H1 (cell line): ENCODE data around the gene GAPT. TPM values are rescaled to one million over a fixed set of nuclear protein-coding genes. Genes with fewer than 3 reads are reported as not detected.

Experiments used
- CTCF ChIA-PET: fragments of 300-600 bp; sonication (Branson Sonifier 250); formaldehyde crosslinking; loops from one replicate; lab custom pipeline; 2021; ENCODE audit not compliant: partially characterized antibody; lab: Charles Lee
- POLR2A ChIA-PET: fragments of 300-600 bp; sonication (Branson Sonifier 250); formaldehyde crosslinking; loops from one replicate; lab custom pipeline; 2021; ENCODE audit warnings: inconsistent platforms; ENCODE audit not compliant: partially characterized antibody; lab: Charles Lee
- DNase-seq, 2 experiments: peaks; one replicate each; pipeline versions ENCODE4 v3.0.0 to v3.0.0-alpha.2; 2010 to 2022; ENCODE audit warnings: low spot score in 2 of 2, low read depth in 1 of 2, mixed read lengths in 1 of 2
- FAIRE-seq: peaks from 2 replicates; lab custom pipeline; 2011; peaks lifted over from hg19 to GRCh38; lab: Jason Lieb, UNC
- H2AFZ ChIP-seq: 2 replicates; pipeline ENCODE4 v1.8.1; 2012; ENCODE audit warnings: low read length, inconsistent platforms
- H2AK5ac ChIP-seq: 2 replicates; pipeline ENCODE4 v1.6.1; 2013; ENCODE audit warnings: low read depth, low read length
- H2BK120ac ChIP-seq: replicated peaks from 2 replicates; pipeline ENCODE3; 2013; ENCODE audit warnings: low read depth, low read length, inconsistent platforms
- H2BK12ac ChIP-seq: 2 replicates; pipeline ENCODE4 v1.6.1; 2013; ENCODE audit warnings: low read depth, low read length
- H2BK15ac ChIP-seq: 2 replicates; pipeline ENCODE4 v1.6.1; 2013; ENCODE audit warnings: low read length
- H2BK20ac ChIP-seq: 2 replicates; pipeline ENCODE4 v1.6.1; 2013; ENCODE audit warnings: low read length
- H2BK5ac ChIP-seq: 2 replicates; pipeline ENCODE4 v1.6.1; 2013; ENCODE audit warnings: low read depth, low read length
- H3K14ac ChIP-seq: 2 replicates; pipeline ENCODE4 v1.6.1; 2013; ENCODE audit warnings: inconsistent platforms; ENCODE audit not compliant: insufficient read length
- H3K18ac ChIP-seq: 2 replicates; pipeline ENCODE4 v1.6.1; 2013; ENCODE audit warnings: low read length; ENCODE audit errors: extremely low read depth
- H3K23ac ChIP-seq: 2 replicates; pipeline ENCODE4 v1.6.1; 2013; ENCODE audit warnings: inconsistent platforms; ENCODE audit not compliant: insufficient read length
- H3K23me2 ChIP-seq: 2 replicates; pipeline ENCODE4 v1.6.1; 2013; ENCODE audit warnings: low read depth, low read length
- H3K27ac ChIP-seq: 2 replicates; pipeline ENCODE4 v1.6.1; 2011; ENCODE audit warnings: low read depth, low read length, inconsistent platforms
- H3K27me3 ChIP-seq, 4 experiments: replicated peaks in 1 of 4; 1 replicate in 1 of 4; 2 replicates in 3 of 4; pipeline versions ENCODE4 v1.6.1 to v1.8.1; 2011 to 2013; ENCODE audit warnings: low read length in 3 of 4, mild to moderate bottlenecking in 3 of 4, inconsistent platforms in 2 of 4, mixed read lengths in 2 of 4, moderate library complexity in 1 of 4; ENCODE audit not compliant: control insufficient read depth in 3 of 4, insufficient read depth in 3 of 4; ENCODE audit errors: extremely low read depth in 1 of 4
- H3K36me3 ChIP-seq, 4 experiments: 2 replicates each; pipeline versions ENCODE4 v1.6.1 to v1.8.1; 2011 to 2013; ENCODE audit warnings: mild to moderate bottlenecking in 4 of 4, low read length in 3 of 4, moderate library complexity in 2 of 4, control low read depth in 1 of 4, inconsistent platforms in 1 of 4; ENCODE audit not compliant: insufficient read depth in 4 of 4, control insufficient read depth in 2 of 4
- H3K4ac ChIP-seq: replicated peaks from 2 replicates; pipeline ENCODE3; 2013; ENCODE audit warnings: low read length, low read depth, mixed read lengths, inconsistent platforms; ENCODE audit not compliant: insufficient read length
- H3K4me1 ChIP-seq, 4 experiments: replicated peaks in 1 of 4; 1 replicate in 1 of 4; 2 replicates in 3 of 4; pipeline versions ENCODE4 v1.6.1 to v1.8.1; 2011 to 2013; ENCODE audit warnings: low read length in 3 of 4, inconsistent platforms in 2 of 4, mixed read lengths in 1 of 4; ENCODE audit not compliant: insufficient read depth in 4 of 4, control insufficient read depth in 3 of 4
- H3K4me2 ChIP-seq, 2 experiments: 2 replicates each; pipeline versions ENCODE4 v1.6.1 to v1.8.1; 2011 to 2013; ENCODE audit warnings: low read depth in 2 of 2, low read length in 2 of 2, control low read depth in 1 of 2, inconsistent platforms in 1 of 2, mild to moderate bottlenecking in 1 of 2; ENCODE audit not compliant: insufficient read depth in 1 of 2
- H3K4me3 ChIP-seq, 4 experiments: fragments of 200-600, 300-600 bp in 1 of 4; sonication (generic), shearing (Covaris generic), sonication (Bioruptor Twin) in 1 of 4; 2 replicates each; pipeline versions ENCODE4 v1.5.1 to v1.8.1; 2011 to 2016; ENCODE audit warnings: low read length in 4 of 4, low read depth in 3 of 4, control low read depth in 2 of 4, inconsistent platforms in 2 of 4, mild to moderate bottlenecking in 2 of 4, mixed read lengths in 1 of 4, moderate library complexity in 1 of 4; ENCODE audit not compliant: insufficient read depth in 2 of 4; ENCODE audit errors: extremely low read depth in 1 of 4
- H3K56ac ChIP-seq: replicated peaks from 2 replicates; pipeline ENCODE3; 2013; ENCODE audit warnings: low read depth, mild to moderate bottlenecking, mixed read lengths, low read length, inconsistent platforms; ENCODE audit not compliant: insufficient read length
- H3K79me1 ChIP-seq: 2 replicates; pipeline ENCODE4 v1.6.1; 2013; ENCODE audit warnings: low read depth, low read length, control low read depth
- H3K79me2 ChIP-seq, 2 experiments: 2 replicates each; pipeline versions ENCODE4 v1.6.1 to v1.8.1; 2012 to 2013; ENCODE audit warnings: low read length in 2 of 2, mild to moderate bottlenecking in 2 of 2, inconsistent platforms in 1 of 2; ENCODE audit not compliant: insufficient read depth in 2 of 2, control insufficient read depth in 1 of 2
- H3K9ac ChIP-seq, 4 experiments: replicated peaks in 1 of 4; 1 replicate in 1 of 4; 2 replicates in 3 of 4; pipeline versions ENCODE4 v1.6.1 to v1.8.1; 2011 to 2013; ENCODE audit warnings: low read depth in 3 of 4, low read length in 3 of 4, control low read depth in 2 of 4, mild to moderate bottlenecking in 2 of 4, moderate library complexity in 2 of 4, inconsistent platforms in 1 of 4; ENCODE audit errors: extremely low read depth in 1 of 4
- H3K9me3 ChIP-seq, 2 experiments: 2 replicates each; pipeline versions ENCODE4 v1.6.1 to v1.8.1; 2012 to 2013; ENCODE audit warnings: mild to moderate bottlenecking in 2 of 2, moderate library complexity in 2 of 2, control low read depth in 1 of 2, inconsistent platforms in 1 of 2, low read depth in 1 of 2, low read length in 1 of 2, mixed read lengths in 1 of 2; ENCODE audit not compliant: insufficient read depth in 2 of 2
- H4K20me1 ChIP-seq, 2 experiments: replicated peaks in 1 of 2; 2 replicates each; pipeline versions ENCODE3 to v1.8.1; 2011 to 2013; ENCODE audit warnings: inconsistent platforms in 2 of 2, low read length in 2 of 2, mild to moderate bottlenecking in 1 of 2; ENCODE audit not compliant: insufficient read depth in 2 of 2, control insufficient read depth in 1 of 2
- H4K5ac ChIP-seq: 2 replicates; pipeline ENCODE4 v1.6.1; 2013; ENCODE audit warnings: low read length, low read depth, mixed read lengths, inconsistent platforms; ENCODE audit not compliant: insufficient read length
- H4K8ac ChIP-seq: 2 replicates; pipeline ENCODE4 v1.8.0; 2013; ENCODE audit warnings: mild to moderate bottlenecking, moderate library complexity, low read length, inconsistent platforms; ENCODE audit not compliant: insufficient read depth; ENCODE audit errors: extremely low read depth
- H4K91ac ChIP-seq: replicated peaks from 2 replicates; pipeline ENCODE3; 2013; ENCODE audit warnings: low read length, mixed read lengths, inconsistent platforms; ENCODE audit not compliant: insufficient read length
- GABPA ChIP-seq: IDR thresholded peaks from 2 replicates; pipeline ENCODE4 v1.6.1; 2011; ENCODE audit warnings: mild to moderate bottlenecking, low read length, moderate library complexity, borderline replicate concordance; ENCODE audit not compliant: insufficient read depth
- HDAC2 ChIP-seq, 2 experiments: fragments of 300-600 bp in 1 of 2; sonication (generic) in 1 of 2; IDR thresholded peaks; 2 replicates each; pipeline ENCODE4 v1.6.1; 2011 to 2012; ENCODE audit warnings: low read depth in 2 of 2, low read length in 2 of 2, mild to moderate bottlenecking in 2 of 2, moderate library complexity in 2 of 2, borderline replicate concordance in 1 of 2, inconsistent platforms in 1 of 2
- KDM5A ChIP-seq: fragments of 200-600 bp; IDR thresholded peaks from 2 replicates; pipeline ENCODE4 v1.7.1; 2012; ENCODE audit warnings: mild to moderate bottlenecking, low read length, inconsistent platforms, mixed read lengths
- RFX5 ChIP-seq: IDR thresholded peaks from 2 replicates; pipeline ENCODE4 v1.6.1; 2011; ENCODE audit warnings: low read depth, low read length, improper control_type of control experiment, borderline replicate concordance
- RNF2 ChIP-seq: fragments of 200-900, 300-1000 bp; sonication (generic); IDR thresholded peaks from 2 replicates; pipeline ENCODE4 v1.7.1; 2016; ENCODE audit warnings: borderline replicate concordance, low read depth, mild to moderate bottlenecking, antibody characterized with exemption, low read length; ENCODE audit not compliant: poor library complexity, severe bottlenecking; ENCODE audit errors: missing control alignments
- SIN3A ChIP-seq, 2 experiments: IDR thresholded peaks in 1 of 2; conservative IDR thresholded peaks in 1 of 2; 2 replicates each; pipeline ENCODE4 v1.6.1; 2011 to 2012; ENCODE audit warnings: low read length in 2 of 2, improper control_type of control experiment in 1 of 2, low read depth in 1 of 2, mild to moderate bottlenecking in 1 of 2
- SIRT6 ChIP-seq: IDR thresholded peaks from one replicate; pipeline ENCODE4 v1.7.1; 2012; ENCODE audit warnings: low read length, inconsistent platforms
- SP1 ChIP-seq: IDR thresholded peaks from 2 replicates; pipeline ENCODE4 v1.6.1; 2011; ENCODE audit warnings: low read depth, low read length
- TCF12 ChIP-seq: IDR thresholded peaks from 2 replicates; pipeline ENCODE4 v1.6.1; 2011; ENCODE audit warnings: low read depth, mild to moderate bottlenecking, low read length
- TEAD4 ChIP-seq: IDR thresholded peaks from 2 replicates; pipeline ENCODE4 v1.6.1; 2012; ENCODE audit warnings: low read depth, low read length, inconsistent platforms, mixed read lengths
- WGBS, 2 experiments: shearing (Covaris generic) in 1 of 2; methylation state at CpG; one replicate each; pipeline versions ENCODE4 v1.1.6 to v1.1.7; 2013 to 2015; ENCODE audit warnings: low lambda C conversion rate in 2 of 2, mixed read lengths in 2 of 2, inconsistent platforms in 1 of 2, low coverage in 1 of 2, missing lambda C conversion rate in 1 of 2; ENCODE audit not compliant: insufficient replicate concordance in 2 of 2, insufficient coverage in 1 of 2, insufficient read length in 1 of 2; ENCODE audit errors: extremely low coverage in 1 of 2, missing lambda C conversion rate in 1 of 2; 5-methylcytosine and 5-hydroxymethylcytosine counted together
- polyA plus RNA-seq, 7 experiments: library from polyadenylated mRNA; depleted of rRNA in 3 of 7; stranded (reverse) in 5 of 7; unstranded in 2 of 7; fragments of >200 nt in 5 of 7; fragments of 200-250 nt in 2 of 7; gene quantifications; 1 replicate in 5 of 7; 2 replicates in 1 of 7; 4 replicates in 1 of 7; pipeline versions ENCODE4 v1.2.1 to v1.2.3, GENCODE V29; 2011 to 2013; ENCODE audit warnings: missing spikeins in 2 of 7, mixed read lengths in 2 of 7
- total RNA-seq: library from RNA; stranded (reverse); fragmentation: NEBNext Ultra II Directional; extraction: Animal tissue kit (Norgen Biotek cat#: 25700); gene quantifications from 2 replicates; pipeline ENCODE4 v1.2.1, GENCODE V29; 2021
- TF ChIP-seq, protein P1 (sequence below), 3 experiments: IDR thresholded peaks; 1 replicate in 2 of 3; 2 replicates in 1 of 3; pipeline versions ENCODE4 v1.5.1 to v1.6.1; 2011; ENCODE audit warnings: low read length in 3 of 3, mild to moderate bottlenecking in 3 of 3, inconsistent platforms in 2 of 3, low read depth in 1 of 3, moderate library complexity in 1 of 3; ENCODE audit not compliant: insufficient read depth in 1 of 3; ENCODE audit errors: control extremely low read depth in 1 of 3

The GAPT gene
- total and polyA plus RNA-seq, 2 of the 8 experiments (the other 6 are each of a cell fraction or from before 2014, with no cell fraction given): not detected

DNA sequence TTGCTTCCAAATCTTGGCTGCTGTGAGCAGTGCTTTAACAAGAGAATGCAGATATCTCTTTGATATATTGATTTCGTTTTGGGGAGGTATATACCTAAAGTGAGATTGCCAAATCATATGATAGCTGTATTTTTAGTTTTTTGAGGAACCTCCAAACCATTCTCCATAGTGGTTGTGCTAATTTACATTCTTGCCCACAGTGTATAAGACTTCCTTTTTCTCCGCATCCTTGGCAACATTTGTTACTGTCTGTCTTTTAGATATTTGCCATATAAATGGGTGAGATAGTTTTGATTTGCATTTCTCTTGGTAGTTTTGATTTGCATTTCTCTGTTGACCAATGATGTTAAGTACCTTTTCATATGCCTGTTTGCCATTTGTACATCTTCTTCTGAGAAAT lies 21.3 kb upstream of the GAPT start:
- no peak overlapping the region for H2BK120ac ChIP-seq
- no peaks in the 10 kb centered on the region for H4K20me1 ChIP-seq
- no peak overlapping the region for H4K5ac ChIP-seq
- 91% methylated on average over 2 of the region's 2 CpGs; no CpG with 5 or more reads in 1 of the 2 experiments for WGBS, 2 experiments
- H3K23ac ChIP-seq: no peak overlapping the region
- FAIRE-seq (no peak), DNase-seq (no peak)
- no peak overlapping the region for H3K9ac ChIP-seq
- no peaks in the 10 kb centered on the region for H3K79me1 ChIP-seq
- no peak overlapping the region for H3K18ac ChIP-seq
- no peak overlapping the region for H2BK12ac ChIP-seq
- no peak overlapping the region for H3K4me2 ChIP-seq
- ChIA-PET POLR2A (no interaction called here), CTCF (no interaction called here)
- H3K27me3 ChIP-seq: no peaks in the 10 kb centered on the region
- H2BK5ac ChIP-seq: no peak overlapping the region
- H3K23me2 ChIP-seq: no peaks in the 10 kb centered on the region
- H4K91ac ChIP-seq: no peak overlapping the region
- peaks cover 0 to 3% (median 0%) of the 10 kb centered on the region in 4 experiments; a peak in 1 of 8 replicates for H3K36me3 ChIP-seq
- H2BK20ac ChIP-seq: no peak overlapping the region
- no peak overlapping the region for H4K8ac ChIP-seq
- H3K79me2 ChIP-seq: no peaks in the 10 kb centered on the region
- H2BK15ac ChIP-seq: no peak overlapping the region
- H3K4me1 ChIP-seq: peaks cover 0 to 6% (median 3%) of the 10 kb centered on the region in 4 experiments; a peak in 4 of 7 replicates
- no peak overlapping the region for H3K4ac ChIP-seq
- H3K56ac ChIP-seq: no peak overlapping the region
- H3K4me3 ChIP-seq: no peak overlapping the region
- H3K27ac ChIP-seq: no peak overlapping the region
- no peak overlapping the region for H3K14ac ChIP-seq
- no peak overlapping the region for H2AFZ ChIP-seq
- H2AK5ac ChIP-seq: no peak overlapping the region
- H3K9me3 ChIP-seq: peaks cover 3 to 7% of the 10 kb centered on the region in 2 experiments
- TF ChIP-seq HDAC2 (IDR thresholded peaks at IDR 0.05; ENCODE audit: borderline replicate concordance in 1 of 2, low read depth in 2 of 2, low read length in 2 of 2) (no peak), RFX5 (no peak), TCF12 (no peak), SIN3A (conservative IDR thresholded peaks at IDR 0.05 in 1 of 2, IDR thresholded peaks at IDR 0.05 in 1 of 2; ENCODE audit: low read depth in 1 of 2, low read length in 2 of 2) (no peak), TEAD4 (no peak), GABPA (no peak), RNF2 (no peak), SIRT6 (no peak), KDM5A (no peak), SP1 (no peak)
- TF ChIP-seq, protein P1, sequence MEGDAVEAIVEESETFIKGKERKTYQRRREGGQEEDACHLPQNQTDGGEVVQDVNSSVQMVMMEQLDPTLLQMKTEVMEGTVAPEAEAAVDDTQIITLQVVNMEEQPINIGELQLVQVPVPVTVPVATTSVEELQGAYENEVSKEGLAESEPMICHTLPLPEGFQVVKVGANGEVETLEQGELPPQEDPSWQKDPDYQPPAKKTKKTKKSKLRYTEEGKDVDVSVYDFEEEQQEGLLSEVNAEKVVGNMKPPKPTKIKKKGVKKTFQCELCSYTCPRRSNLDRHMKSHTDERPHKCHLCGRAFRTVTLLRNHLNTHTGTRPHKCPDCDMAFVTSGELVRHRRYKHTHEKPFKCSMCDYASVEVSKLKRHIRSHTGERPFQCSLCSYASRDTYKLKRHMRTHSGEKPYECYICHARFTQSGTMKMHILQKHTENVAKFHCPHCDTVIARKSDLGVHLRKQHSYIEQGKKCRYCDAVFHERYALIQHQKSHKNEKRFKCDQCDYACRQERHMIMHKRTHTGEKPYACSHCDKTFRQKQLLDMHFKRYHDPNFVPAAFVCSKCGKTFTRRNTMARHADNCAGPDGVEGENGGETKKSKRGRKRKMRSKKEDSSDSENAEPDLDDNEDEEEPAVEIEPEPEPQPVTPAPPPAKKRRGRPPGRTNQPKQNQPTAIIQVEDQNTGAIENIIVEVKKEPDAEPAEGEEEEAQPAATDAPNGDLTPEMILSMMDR (IDR thresholded peaks at IDR 0.05; ENCODE audit: control extremely low read depth in 1 of 3, insufficient read depth in 1 of 3, low read depth in 1 of 3, low read length in 3 of 3): no peak
